HL-60 (cell line): Measurements from ENCODE around the gene ARFGEF3.

ENCODE experiments used
- DNase-seq, 2 experiments: peaks; one replicate each; pipeline ENCODE4 v3.0.0-alpha.2; 2010 to 2020; ENCODE audit warnings: low read depth in 1 of 2, low spot score in 1 of 2
- H3K27ac ChIP-seq: fragments of 250-450 bp; sonication (Bioruptor Pico); replicated peaks from 2 replicates; pipeline ENCODE4 v1.5.1; 2020; ENCODE audit warnings: mild to moderate bottlenecking, moderate library complexity
- H3K27me3 ChIP-seq: fragments of 250-450 bp; sonication (Bioruptor Pico); 2 replicates; pipeline ENCODE4 v1.5.1; 2021; ENCODE audit warnings: mild to moderate bottlenecking, moderate library complexity; ENCODE audit not compliant: insufficient read depth, poor library complexity, severe bottlenecking
- H3K4me3 ChIP-seq: replicated peaks from 2 replicates; pipeline ENCODE4 v1.5.1; 2011; ENCODE audit warnings: mild to moderate bottlenecking, control low read depth, low read length; ENCODE audit not compliant: insufficient read depth
- GABPA ChIP-seq: IDR thresholded peaks from 2 replicates; pipeline ENCODE4 v1.6.1; 2012; ENCODE audit warnings: low read depth
- POLR2AphosphoS5 ChIP-seq: IDR thresholded peaks from 2 replicates; pipeline ENCODE4 v1.6.1; 2012; ENCODE audit warnings: low read depth
- SPI1 ChIP-seq: IDR thresholded peaks from 2 replicates; pipeline ENCODE4 v1.6.1; 2012; ENCODE audit warnings: low read depth, mild to moderate bottlenecking, borderline replicate concordance
- TF ChIP-seq, protein P1 (sequence below): IDR thresholded peaks from 2 replicates; pipeline ENCODE4 v1.6.1; 2012; ENCODE audit warnings: low read depth; ENCODE audit not compliant: insufficient replicate concordance
- TF ChIP-seq, protein P2 (sequence below): IDR thresholded peaks from one replicate; pipeline ENCODE4 v1.5.1; 2011; ENCODE audit warnings: low read length, control low read depth, inconsistent platforms; ENCODE audit not compliant: insufficient read depth

ARFGEF3 gene

DNA sequence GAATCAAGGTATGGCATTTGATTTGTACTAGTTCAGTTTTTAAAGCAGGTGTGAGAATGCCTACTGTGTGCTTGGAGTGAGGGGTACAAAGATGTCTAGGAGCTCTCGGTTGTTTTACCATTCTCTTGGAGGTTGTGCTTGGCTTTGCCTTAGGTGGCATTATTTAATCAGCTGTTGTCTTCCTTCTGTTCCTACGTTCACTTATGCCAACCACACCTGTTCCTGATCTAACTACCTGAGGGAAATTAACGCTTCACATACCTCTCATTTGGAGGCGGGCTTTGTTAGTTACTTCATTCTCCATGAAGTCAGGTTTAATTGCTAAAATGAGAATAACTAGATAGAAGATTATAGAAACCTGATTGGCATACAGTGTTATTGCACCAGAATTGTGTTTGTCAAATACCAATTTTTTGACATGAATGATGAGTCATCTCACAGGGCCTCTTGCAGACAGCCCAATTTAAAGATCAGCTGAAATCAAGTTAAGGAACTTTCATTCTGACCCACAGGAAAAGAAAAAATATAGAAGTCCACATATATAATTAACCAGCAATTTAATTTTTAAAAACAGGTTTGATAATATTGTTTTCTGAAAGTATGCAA is 81.4 kb downstream of the ARFGEF3 start:
- no peak overlapping the region for H3K27ac ChIP-seq
- H3K27me3 ChIP-seq = peaks cover 4% of the 10 kb centered on the region
- DNase-seq = no peak
- no peak for TF ChIP-seq GABPA
- TF ChIP-seq, protein P1, sequence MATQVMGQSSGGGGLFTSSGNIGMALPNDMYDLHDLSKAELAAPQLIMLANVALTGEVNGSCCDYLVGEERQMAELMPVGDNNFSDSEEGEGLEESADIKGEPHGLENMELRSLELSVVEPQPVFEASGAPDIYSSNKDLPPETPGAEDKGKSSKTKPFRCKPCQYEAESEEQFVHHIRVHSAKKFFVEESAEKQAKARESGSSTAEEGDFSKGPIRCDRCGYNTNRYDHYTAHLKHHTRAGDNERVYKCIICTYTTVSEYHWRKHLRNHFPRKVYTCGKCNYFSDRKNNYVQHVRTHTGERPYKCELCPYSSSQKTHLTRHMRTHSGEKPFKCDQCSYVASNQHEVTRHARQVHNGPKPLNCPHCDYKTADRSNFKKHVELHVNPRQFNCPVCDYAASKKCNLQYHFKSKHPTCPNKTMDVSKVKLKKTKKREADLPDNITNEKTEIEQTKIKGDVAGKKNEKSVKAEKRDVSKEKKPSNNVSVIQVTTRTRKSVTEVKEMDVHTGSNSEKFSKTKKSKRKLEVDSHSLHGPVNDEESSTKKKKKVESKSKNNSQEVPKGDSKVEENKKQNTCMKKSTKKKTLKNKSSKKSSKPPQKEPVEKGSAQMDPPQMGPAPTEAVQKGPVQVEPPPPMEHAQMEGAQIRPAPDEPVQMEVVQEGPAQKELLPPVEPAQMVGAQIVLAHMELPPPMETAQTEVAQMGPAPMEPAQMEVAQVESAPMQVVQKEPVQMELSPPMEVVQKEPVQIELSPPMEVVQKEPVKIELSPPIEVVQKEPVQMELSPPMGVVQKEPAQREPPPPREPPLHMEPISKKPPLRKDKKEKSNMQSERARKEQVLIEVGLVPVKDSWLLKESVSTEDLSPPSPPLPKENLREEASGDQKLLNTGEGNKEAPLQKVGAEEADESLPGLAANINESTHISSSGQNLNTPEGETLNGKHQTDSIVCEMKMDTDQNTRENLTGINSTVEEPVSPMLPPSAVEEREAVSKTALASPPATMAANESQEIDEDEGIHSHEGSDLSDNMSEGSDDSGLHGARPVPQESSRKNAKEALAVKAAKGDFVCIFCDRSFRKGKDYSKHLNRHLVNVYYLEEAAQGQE = no peak
- no peak for TF ChIP-seq POLR2AphosphoS5
- TF ChIP-seq SPI1 = no peak
- TF ChIP-seq, protein P2, sequence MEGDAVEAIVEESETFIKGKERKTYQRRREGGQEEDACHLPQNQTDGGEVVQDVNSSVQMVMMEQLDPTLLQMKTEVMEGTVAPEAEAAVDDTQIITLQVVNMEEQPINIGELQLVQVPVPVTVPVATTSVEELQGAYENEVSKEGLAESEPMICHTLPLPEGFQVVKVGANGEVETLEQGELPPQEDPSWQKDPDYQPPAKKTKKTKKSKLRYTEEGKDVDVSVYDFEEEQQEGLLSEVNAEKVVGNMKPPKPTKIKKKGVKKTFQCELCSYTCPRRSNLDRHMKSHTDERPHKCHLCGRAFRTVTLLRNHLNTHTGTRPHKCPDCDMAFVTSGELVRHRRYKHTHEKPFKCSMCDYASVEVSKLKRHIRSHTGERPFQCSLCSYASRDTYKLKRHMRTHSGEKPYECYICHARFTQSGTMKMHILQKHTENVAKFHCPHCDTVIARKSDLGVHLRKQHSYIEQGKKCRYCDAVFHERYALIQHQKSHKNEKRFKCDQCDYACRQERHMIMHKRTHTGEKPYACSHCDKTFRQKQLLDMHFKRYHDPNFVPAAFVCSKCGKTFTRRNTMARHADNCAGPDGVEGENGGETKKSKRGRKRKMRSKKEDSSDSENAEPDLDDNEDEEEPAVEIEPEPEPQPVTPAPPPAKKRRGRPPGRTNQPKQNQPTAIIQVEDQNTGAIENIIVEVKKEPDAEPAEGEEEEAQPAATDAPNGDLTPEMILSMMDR = no peak
- H3K4me3 ChIP-seq = no peak overlapping the region

DNA sequence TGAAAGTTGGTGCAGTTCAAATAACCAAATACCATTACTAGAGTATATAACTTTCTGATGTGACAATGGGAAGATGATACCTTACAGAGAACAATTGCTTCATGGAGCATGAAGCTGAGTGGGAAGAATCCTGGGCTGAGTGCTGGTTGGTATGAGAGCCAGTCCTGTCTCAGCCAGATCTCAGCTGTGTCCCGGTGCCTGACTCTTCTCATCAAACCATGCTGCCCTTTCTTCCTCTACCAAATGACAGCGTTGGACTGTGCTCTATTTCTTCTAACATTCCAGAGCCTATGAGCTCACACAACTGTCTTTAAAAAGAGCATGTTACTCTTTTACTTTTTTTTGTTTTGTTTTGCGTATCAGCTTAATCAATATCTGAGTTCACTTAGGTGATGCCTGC is 84.0 kb downstream of the ARFGEF3 start:
- H3K27me3 ChIP-seq = peaks cover 4% of the 10 kb centered on the region
- H3K4me3 ChIP-seq = no peak overlapping the region
- DNase-seq = no peak
- no peak for TF ChIP-seq POLR2AphosphoS5
- TF ChIP-seq, protein P1 = no peak
- TF ChIP-seq GABPA = no peak
- no peak for TF ChIP-seq SPI1
- TF ChIP-seq, protein P2 = no peak
- no peak overlapping the region for H3K27ac ChIP-seq

DNA sequence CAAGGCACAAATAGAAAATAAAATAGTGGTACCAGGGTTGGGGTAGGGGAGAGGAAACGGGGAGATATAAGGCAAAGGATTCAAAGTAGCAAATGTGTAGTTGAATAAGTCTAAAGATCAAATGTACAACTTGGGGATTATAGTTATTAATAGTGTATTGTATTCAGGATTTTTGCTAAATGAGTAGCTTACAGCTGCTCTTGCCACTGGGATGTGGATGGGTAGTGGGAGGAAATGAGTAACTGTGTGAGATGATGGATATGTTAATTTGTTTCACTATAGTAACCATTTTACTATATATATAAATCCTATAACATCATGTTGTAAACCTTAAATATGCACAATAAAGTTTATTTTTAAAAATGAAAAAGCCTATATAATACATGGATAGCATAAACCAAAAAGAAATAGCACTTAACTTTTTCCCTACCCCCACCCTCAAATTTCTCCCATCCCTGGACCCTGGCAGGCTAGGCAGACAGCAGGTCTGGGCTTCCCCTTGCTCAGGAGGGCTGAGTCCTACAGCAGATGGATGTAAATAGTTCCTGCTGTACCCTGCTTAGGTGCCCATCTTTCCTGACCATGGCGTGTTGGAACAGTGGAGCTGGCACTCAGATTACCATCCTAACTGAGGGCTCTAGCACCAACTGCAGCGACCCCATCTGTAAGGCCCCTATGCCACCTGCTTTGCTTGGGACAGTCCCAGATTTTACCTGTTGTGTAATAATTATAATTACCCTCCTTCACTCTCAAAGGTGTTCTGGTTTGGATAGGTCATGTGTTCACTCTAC is 85.1 kb downstream of the ARFGEF3 start:
- TF ChIP-seq GABPA = no peak
- no peak for TF ChIP-seq POLR2AphosphoS5
- TF ChIP-seq, protein P2 = no peak
- TF ChIP-seq, protein P1 = no peak
- no peak for TF ChIP-seq SPI1
- H3K27me3 ChIP-seq = peaks cover 4% of the 10 kb centered on the region
- no peak overlapping the region for H3K4me3 ChIP-seq
- no peak overlapping the region for H3K27ac ChIP-seq
- DNase-seq = no peak
